HEK293 (cell line): Measurements from ENCODE around the gene TET1.
A peak's percentile ranks its signal among the peaks of the same experiment; 100 is the strongest.

Experiments used
- CTCF ChIA-PET: fragments of 350-600 bp; formaldehyde crosslinking; extraction: SDS; loops from one replicate; lab custom pipeline; 2021; ENCODE audit warnings: antibody characterized with exemption; lab: Yijun Ruan, JAX
- POLR2A ChIA-PET: fragments of 300-600 bp; formaldehyde crosslinking; extraction: SDS; loops from one replicate; lab custom pipeline; 2020; ENCODE audit warnings: antibody characterized with exemption, inconsistent platforms; lab: Yijun Ruan, JAX
- H3K27ac ChIP-seq: fragments of 200-500 bp; sonication (Bioruptor generic); 2 replicates; pipeline ENCODE4 v1.5.1; 2014; ENCODE audit warnings: low read depth, low read length, control low read depth, inconsistent platforms; ENCODE audit errors: extremely low read depth
- H3K36me3 ChIP-seq, 2 experiments: fragments of 200-500 bp in 1 of 2; sonication (Bioruptor generic) in 1 of 2; 1 replicate in 1 of 2; 2 replicates in 1 of 2; pipeline ENCODE4 v1.5.1; 2014 to 2017; ENCODE audit warnings: inconsistent platforms in 2 of 2, low read length in 2 of 2; ENCODE audit not compliant: control insufficient read depth in 2 of 2, insufficient read depth in 1 of 2
- H3K4me1 ChIP-seq: fragments of 200-500 bp; sonication (Bioruptor generic); 2 replicates; pipeline ENCODE4 v1.5.1; 2014; ENCODE audit warnings: mild to moderate bottlenecking, low read length, inconsistent platforms; ENCODE audit not compliant: control insufficient read depth, insufficient read depth
- H3K4me3 ChIP-seq: 2 replicates; pipeline ENCODE4 v1.5.1; 2011; ENCODE audit warnings: low read depth, mild to moderate bottlenecking, control low read depth, low read length, moderate library complexity
- H3K9me3 ChIP-seq: fragments of 200-500 bp; sonication (Bioruptor generic); 2 replicates; pipeline ENCODE4 v1.5.1; 2014; ENCODE audit warnings: low read depth, low read length, inconsistent platforms; ENCODE audit not compliant: control insufficient read depth, insufficient read depth
- KLF10 ChIP-seq: fragments of 450-650 bp; IDR thresholded peaks from 2 replicates; pipeline ENCODE4 v1.5.1; 2018; ENCODE audit warnings: missing biosample characterization, mild to moderate bottlenecking, missing genetic modification characterization
- KLF9 ChIP-seq: fragments of 450-650 bp; formaldehyde crosslinking; IDR thresholded peaks from 2 replicates; pipeline ENCODE4 v1.5.1; 2016; ENCODE audit warnings: missing biosample characterization, missing genetic modification characterization, low read depth
- SCRT2 ChIP-seq: fragments of 450-650 bp; formaldehyde crosslinking; IDR thresholded peaks from 2 replicates; pipeline ENCODE4 v1.5.1; 2016; ENCODE audit warnings: missing biosample characterization, missing genetic modification characterization
- TCF7L2 ChIP-seq: IDR thresholded peaks from 2 replicates; pipeline ENCODE4 v1.6.1; 2011; ENCODE audit warnings: low read depth, mild to moderate bottlenecking, inconsistent platforms, low read length, moderate library complexity, borderline replicate concordance
- YY1 ChIP-seq: fragments of 450-650 bp; formaldehyde crosslinking; IDR thresholded peaks from 2 replicates; pipeline ENCODE4 v1.5.1; 2018; ENCODE audit warnings: missing biosample characterization, missing genetic modification characterization
- ZBTB48 ChIP-seq: fragments of 450-650 bp; formaldehyde crosslinking; IDR thresholded peaks from 2 replicates; pipeline ENCODE4 v1.5.1; 2016; ENCODE audit warnings: missing biosample characterization, missing genetic modification characterization
- ZNF121 ChIP-seq: fragments of 450-650 bp; formaldehyde crosslinking; IDR thresholded peaks from 2 replicates; pipeline ENCODE4 v1.5.1; 2016; ENCODE audit warnings: missing biosample characterization, missing genetic modification characterization
- ZNF146 ChIP-seq: fragments of 450-650 bp; formaldehyde crosslinking; IDR thresholded peaks from 2 replicates; pipeline ENCODE4 v1.5.1; 2016; ENCODE audit warnings: missing biosample characterization, missing genetic modification characterization
- ZNF16 ChIP-seq: fragments of 450-650 bp; formaldehyde crosslinking; IDR thresholded peaks from 2 replicates; pipeline ENCODE4 v1.5.1; 2016; ENCODE audit warnings: low read depth, missing biosample characterization, missing genetic modification characterization
- ZNF37A ChIP-seq: fragments of 450-650 bp; IDR thresholded peaks from 2 replicates; pipeline ENCODE4 v1.5.1; 2018; ENCODE audit warnings: missing biosample characterization, missing genetic modification characterization
- ZNF394 ChIP-seq: fragments of 450-650 bp; formaldehyde crosslinking; IDR thresholded peaks from 2 replicates; pipeline ENCODE4 v1.5.1; 2016; ENCODE audit warnings: missing biosample characterization, missing genetic modification characterization, mild to moderate bottlenecking, moderate library complexity, borderline replicate concordance
- ZNF76 ChIP-seq: fragments of 450-650 bp; formaldehyde crosslinking; IDR thresholded peaks from 2 replicates; pipeline ENCODE4; 2016; ENCODE audit warnings: low read depth, missing biosample characterization, missing genetic modification characterization, borderline replicate concordance
- ZNF768 ChIP-seq: fragments of 450-650 bp; formaldehyde crosslinking; IDR thresholded peaks from 2 replicates; pipeline ENCODE4 v1.5.1; 2018; ENCODE audit warnings: missing biosample characterization, mild to moderate bottlenecking, missing genetic modification characterization
- ZNF791 ChIP-seq: fragments of 450-650 bp; formaldehyde crosslinking; IDR thresholded peaks from 2 replicates; pipeline ENCODE4 v1.5.1; 2016; ENCODE audit warnings: missing biosample characterization, missing genetic modification characterization
- ZSCAN30 ChIP-seq: fragments of 450-650 bp; IDR thresholded peaks from 2 replicates; pipeline ENCODE4 v1.5.1; 2018; ENCODE audit warnings: missing biosample characterization, mild to moderate bottlenecking, missing genetic modification characterization, moderate library complexity
- TF ChIP-seq, protein P1 (sequence below): fragments of 450-650 bp; formaldehyde crosslinking; optimal IDR thresholded peaks from 2 replicates; pipeline ENCODE3; 2016; ENCODE audit warnings: missing biosample characterization, mild to moderate bottlenecking, missing genetic modification characterization
- TF ChIP-seq, protein P2 (sequence below): sonication (generic); formaldehyde crosslinking; IDR thresholded peaks from 2 replicates; pipeline ENCODE4 v1.8.1; 2022; ENCODE audit warnings: mild to moderate bottlenecking, moderate library complexity, missing genetic modification reagents
- TF ChIP-seq, protein P3 (sequence below): IDR thresholded peaks from 2 replicates; pipeline ENCODE4 v1.6.1; 2011; ENCODE audit warnings: mild to moderate bottlenecking, low read depth, low read length, borderline replicate concordance
- TF ChIP-seq, protein P4 (sequence below): fragments of 450-650 bp; formaldehyde crosslinking; IDR thresholded peaks from 2 replicates; pipeline ENCODE4 v1.5.1; 2016; ENCODE audit warnings: missing biosample characterization, missing genetic modification characterization

Gene TET1

DNA sequence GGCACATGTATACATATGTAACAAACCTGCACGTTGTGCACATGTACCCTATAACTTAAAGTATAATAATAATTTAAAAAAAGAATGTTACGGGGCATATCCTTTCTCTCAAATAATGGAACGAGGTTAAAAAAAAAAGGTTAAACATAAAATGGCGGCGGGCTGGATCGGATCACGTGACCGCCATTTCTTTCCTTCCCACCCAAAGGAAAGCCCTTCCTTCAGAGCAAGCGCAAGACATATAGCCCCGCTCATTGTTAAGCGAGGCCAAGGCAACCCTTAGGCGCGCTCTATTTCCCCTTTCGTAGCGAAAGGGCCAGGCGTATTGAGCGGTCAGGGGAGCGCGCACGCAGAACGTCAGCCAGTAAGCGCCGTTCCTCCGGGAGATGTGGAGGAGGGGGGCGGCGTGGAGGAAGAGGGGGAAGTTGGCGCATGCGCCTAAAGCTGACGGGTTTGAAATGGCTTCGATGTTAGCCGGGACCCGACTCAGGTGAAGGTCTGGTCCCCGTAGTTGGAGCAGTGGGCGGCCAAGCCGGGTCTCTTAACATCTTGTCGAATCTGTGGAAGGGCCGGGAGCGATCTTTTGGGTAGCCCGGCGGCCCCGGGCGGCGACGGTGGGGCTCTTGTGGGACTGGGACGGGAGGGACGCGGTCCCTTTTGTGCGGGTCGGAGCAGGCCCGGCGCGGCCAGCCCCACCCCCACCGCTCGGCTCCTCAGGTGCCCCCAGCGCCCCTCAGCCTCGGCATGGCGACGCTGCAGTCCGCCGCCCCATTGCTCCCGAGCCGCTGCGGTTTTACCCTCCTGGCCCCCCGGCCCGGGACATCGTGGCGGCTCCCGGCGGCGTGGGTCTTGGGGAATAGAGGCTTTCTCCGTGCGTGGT, 160.9 kb downstream of the TET1 start, which contains the start of gene CCAR1 (continued):
- peak; percentile 67; the same call in 1 of the 2 replicates for TF ChIP-seq ZSCAN30 (tag by site-specific recombination)
- TF ChIP-seq ZNF37A (tag by site-specific recombination): no peak
- TF ChIP-seq ZNF121 (tag by site-specific recombination): 0 out of 2 replicates have a peak, but pooled peaks have one; percentile 21
- TF ChIP-seq KLF10 (tag by site-specific recombination): peak; percentile 11; the same call in 1 of the 2 replicates
- peak; percentile 67; the same call in 1 of the 2 replicates for TF ChIP-seq ZNF76 (tag by site-specific recombination)
- TF ChIP-seq KLF9 (tag by site-specific recombination): peak; percentile 51
- no peak for TF ChIP-seq ZNF768 (tag by site-specific recombination)

DNA sequence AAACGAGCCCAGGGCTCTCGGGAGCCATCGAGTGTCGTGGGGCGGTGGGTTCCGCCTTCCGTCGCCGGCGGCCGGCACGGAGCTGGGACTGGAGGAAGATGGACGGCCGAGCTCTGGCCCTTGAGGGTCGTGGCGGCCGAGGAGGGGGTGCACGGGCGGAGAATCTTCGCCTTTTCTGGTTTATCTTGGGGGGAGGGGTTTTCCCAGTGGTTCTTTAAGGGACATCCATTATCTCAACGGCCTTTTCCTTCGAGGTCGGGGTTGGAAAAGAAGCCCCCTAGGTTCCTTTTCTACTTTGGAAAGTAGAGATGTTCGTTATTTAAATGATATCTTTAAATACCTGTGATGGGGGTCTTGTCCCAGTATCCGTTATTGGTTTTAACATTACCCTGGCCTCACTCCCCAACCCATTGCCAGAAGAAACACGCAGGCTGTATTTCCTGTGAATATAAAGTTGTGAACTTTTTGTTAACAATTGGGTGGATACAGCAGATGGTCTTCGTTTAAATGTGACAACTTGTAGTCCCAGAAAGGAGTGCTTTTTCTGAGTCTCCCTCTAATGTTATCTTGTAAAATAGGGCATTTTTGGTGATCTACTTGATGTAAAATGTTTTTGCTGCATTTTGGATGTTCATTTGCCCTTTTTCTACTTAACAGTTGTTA, 161.7 kb downstream of the TET1 start:
- Histone ChIP-seq H3K9me3 (no peaks in the 10 kb centered on the region), H3K4me3 (peak overlapping the region; percentile 97), H3K36me3 (peaks cover 35 to 36% of the 10 kb centered on the region in 2 experiments; a peak in 2 of 3 replicates), H3K4me1 (no peaks in the 10 kb centered on the region; the same call in 1 of the 2 replicates), H3K27ac (peak overlapping the region; percentile 80)
- ChIA-PET POLR2A (interaction anchor here (0.7 to 1.5 kb wide), 4 partner anchors 8 to 160 kb away, joined by 3 to 6 read pairs (median 4); no protein-coding TSS in a partner anchor), CTCF (no interaction called here)
- TF ChIP-seq ZNF146 (tag by site-specific recombination) (0 out of 2 replicates have a peak, but pooled peaks have one; percentile 3), ZBTB48 (tag by site-specific recombination) (peak; percentile 65), ZNF791 (tag by site-specific recombination) (no peak), YY1 (tag by site-specific recombination) (0 out of 2 replicates have a peak, but pooled peaks have one; percentile 6), ZNF16 (tag by site-specific recombination) (peak; percentile 90), ZNF394 (tag by site-specific recombination) (0 out of 2 replicates have a peak, but pooled peaks have one; percentile 2), SCRT2 (0 out of 2 replicates have a peak, but pooled peaks have one; percentile 41), ZNF121 (tag by site-specific recombination) (0 out of 2 replicates have a peak, but pooled peaks have one; percentile 7), TCF7L2 (0 out of 2 replicates have a peak, but pooled peaks have one; percentile 5)
- TF ChIP-seq, protein P1, sequence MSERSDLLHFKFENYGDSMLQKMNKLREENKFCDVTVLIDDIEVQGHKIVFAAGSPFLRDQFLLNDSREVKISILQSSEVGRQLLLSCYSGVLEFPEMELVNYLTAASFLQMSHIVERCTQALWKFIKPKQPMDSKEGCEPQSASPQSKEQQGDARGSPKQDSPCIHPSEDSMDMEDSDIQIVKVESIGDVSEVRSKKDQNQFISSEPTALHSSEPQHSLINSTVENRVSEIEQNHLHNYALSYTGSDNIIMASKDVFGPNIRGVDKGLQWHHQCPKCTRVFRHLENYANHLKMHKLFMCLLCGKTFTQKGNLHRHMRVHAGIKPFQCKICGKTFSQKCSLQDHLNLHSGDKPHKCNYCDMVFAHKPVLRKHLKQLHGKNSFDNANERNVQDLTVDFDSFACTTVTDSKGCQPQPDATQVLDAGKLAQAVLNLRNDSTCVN: no peak
- TF ChIP-seq, protein P2, sequence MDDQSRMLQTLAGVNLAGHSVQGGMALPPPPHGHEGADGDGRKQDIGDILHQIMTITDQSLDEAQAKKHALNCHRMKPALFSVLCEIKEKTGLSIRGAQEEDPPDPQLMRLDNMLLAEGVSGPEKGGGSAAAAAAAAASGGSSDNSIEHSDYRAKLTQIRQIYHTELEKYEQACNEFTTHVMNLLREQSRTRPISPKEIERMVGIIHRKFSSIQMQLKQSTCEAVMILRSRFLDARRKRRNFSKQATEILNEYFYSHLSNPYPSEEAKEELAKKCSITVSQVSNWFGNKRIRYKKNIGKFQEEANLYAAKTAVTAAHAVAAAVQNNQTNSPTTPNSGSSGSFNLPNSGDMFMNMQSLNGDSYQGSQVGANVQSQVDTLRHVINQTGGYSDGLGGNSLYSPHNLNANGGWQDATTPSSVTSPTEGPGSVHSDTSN (CRISPR knock-in tag): 0 out of 2 replicates have a peak, but pooled peaks have one; percentile 3
- TF ChIP-seq, protein P3, sequence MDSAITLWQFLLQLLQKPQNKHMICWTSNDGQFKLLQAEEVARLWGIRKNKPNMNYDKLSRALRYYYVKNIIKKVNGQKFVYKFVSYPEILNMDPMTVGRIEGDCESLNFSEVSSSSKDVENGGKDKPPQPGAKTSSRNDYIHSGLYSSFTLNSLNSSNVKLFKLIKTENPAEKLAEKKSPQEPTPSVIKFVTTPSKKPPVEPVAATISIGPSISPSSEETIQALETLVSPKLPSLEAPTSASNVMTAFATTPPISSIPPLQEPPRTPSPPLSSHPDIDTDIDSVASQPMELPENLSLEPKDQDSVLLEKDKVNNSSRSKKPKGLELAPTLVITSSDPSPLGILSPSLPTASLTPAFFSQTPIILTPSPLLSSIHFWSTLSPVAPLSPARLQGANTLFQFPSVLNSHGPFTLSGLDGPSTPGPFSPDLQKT: no peak
- TF ChIP-seq, protein P4, sequence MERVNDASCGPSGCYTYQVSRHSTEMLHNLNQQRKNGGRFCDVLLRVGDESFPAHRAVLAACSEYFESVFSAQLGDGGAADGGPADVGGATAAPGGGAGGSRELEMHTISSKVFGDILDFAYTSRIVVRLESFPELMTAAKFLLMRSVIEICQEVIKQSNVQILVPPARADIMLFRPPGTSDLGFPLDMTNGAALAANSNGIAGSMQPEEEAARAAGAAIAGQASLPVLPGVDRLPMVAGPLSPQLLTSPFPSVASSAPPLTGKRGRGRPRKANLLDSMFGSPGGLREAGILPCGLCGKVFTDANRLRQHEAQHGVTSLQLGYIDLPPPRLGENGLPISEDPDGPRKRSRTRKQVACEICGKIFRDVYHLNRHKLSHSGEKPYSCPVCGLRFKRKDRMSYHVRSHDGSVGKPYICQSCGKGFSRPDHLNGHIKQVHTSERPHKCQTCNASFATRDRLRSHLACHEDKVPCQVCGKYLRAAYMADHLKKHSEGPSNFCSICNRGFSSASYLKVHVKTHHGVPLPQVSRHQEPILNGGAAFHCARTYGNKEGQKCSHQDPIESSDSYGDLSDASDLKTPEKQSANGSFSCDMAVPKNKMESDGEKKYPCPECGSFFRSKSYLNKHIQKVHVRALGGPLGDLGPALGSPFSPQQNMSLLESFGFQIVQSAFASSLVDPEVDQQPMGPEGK (tag by site-specific recombination): 0 out of 2 replicates have a peak, but pooled peaks have one; percentile 9
